ENCODE data around the gene SLC22A25.
"Not testable (repeated sequence)": the region's sequence is repeated elsewhere in the genome, so short reads cannot be mapped to it uniquely, and the experiment has no call there.

SLC22A25 gene

GRCh38 chr11:63243533-63243932 lies at the start of gene SLC22A25:
SLC22A25 (minus strand) TSS chr11:63243599; CDS start chr11:63229652, 13,947 bp downstream.
- DNase-seq: no peak
- in situ Hi-C loops (cut with HindIII; ENCODE audit: low pct_ligation_motif_present, low pct_unique_long_range_greater_than_20kb, low sequenced_read_pairs): no loop called here

GRCh38 chr11:63290285-63290684 lies 46.9 kb upstream of the SLC22A25 start:
- DNase-seq: no peak
- in situ Hi-C loops (cut with HindIII; ENCODE audit: low pct_ligation_motif_present, low pct_unique_long_range_greater_than_20kb, low sequenced_read_pairs): no loop called here

GRCh38 chr11:63289658-63290057 lies 46.3 kb upstream of the SLC22A25 start:
- DNase-seq: no peak
- in situ Hi-C loops (cut with HindIII; ENCODE audit: low pct_ligation_motif_present, low pct_unique_long_range_greater_than_20kb, low sequenced_read_pairs): no loop called here

- no peak for DNase-seq
- in situ Hi-C loops (cut with HindIII; ENCODE audit: low pct_ligation_motif_present, low pct_unique_long_range_greater_than_20kb, low sequenced_read_pairs): no loop called here
Observed at GRCh38 chr11:63282579-63282978, 39.2 kb upstream of the SLC22A25 start.

GRCh38 chr11:63280920-63281319 lies 37.5 kb upstream of the SLC22A25 start:
- in situ Hi-C loops (cut with HindIII; ENCODE audit: low pct_ligation_motif_present, low pct_unique_long_range_greater_than_20kb, low sequenced_read_pairs): no loop called here
- DNase-seq: no peak

- DNase-seq: no peak
- in situ Hi-C loops (cut with HindIII; ENCODE audit: low pct_ligation_motif_present, low pct_unique_long_range_greater_than_20kb, low sequenced_read_pairs): no loop called here
Observed at GRCh38 chr11:63277345-63277943, 34.0 kb upstream of the SLC22A25 start.

- peak; percentile 6 for DNase-seq
- in situ Hi-C loops (cut with HindIII; ENCODE audit: low pct_ligation_motif_present, low pct_unique_long_range_greater_than_20kb, low sequenced_read_pairs): no loop called here
Observed at GRCh38 chr11:63274776-63275175, 31.4 kb upstream of the SLC22A25 start.

GRCh38 chr11:63273685-63274084 lies 30.3 kb upstream of the SLC22A25 start:
- no peak for DNase-seq
- in situ Hi-C loops (cut with HindIII; ENCODE audit: low pct_ligation_motif_present, low pct_unique_long_range_greater_than_20kb, low sequenced_read_pairs): no loop called here

- in situ Hi-C loops (cut with HindIII; ENCODE audit: low pct_ligation_motif_present, low pct_unique_long_range_greater_than_20kb, low sequenced_read_pairs): no loop called here
- DNase-seq: no peak
Observed at GRCh38 chr11:63262547-63262946, 19.1 kb upstream of the SLC22A25 start.

- in situ Hi-C loops (cut with HindIII; ENCODE audit: low pct_ligation_motif_present, low pct_unique_long_range_greater_than_20kb, low sequenced_read_pairs): no loop called here
- no peak for DNase-seq
Observed at GRCh38 chr11:63251312-63251711, 7.9 kb upstream of the SLC22A25 start.

GRCh38 chr11:63250162-63251050 lies 7.0 kb upstream of the SLC22A25 start:
- no peak for DNase-seq
- in situ Hi-C loops (cut with HindIII; ENCODE audit: low pct_ligation_motif_present, low pct_unique_long_range_greater_than_20kb, low sequenced_read_pairs): no loop called here

GRCh38 chr11:63248966-63249365 lies 5.6 kb upstream of the SLC22A25 start:
- in situ Hi-C loops (cut with HindIII; ENCODE audit: low pct_ligation_motif_present, low pct_unique_long_range_greater_than_20kb, low sequenced_read_pairs): no loop called here
- DNase-seq: no peak

GRCh38 chr11:63247237-63248002 lies 4.0 kb upstream of the SLC22A25 start:
- in situ Hi-C loops (cut with HindIII; ENCODE audit: low pct_ligation_motif_present, low pct_unique_long_range_greater_than_20kb, low sequenced_read_pairs); DNase-seq: not testable (repeated sequence)

- in situ Hi-C loops (cut with HindIII; ENCODE audit: low pct_ligation_motif_present, low pct_unique_long_range_greater_than_20kb, low sequenced_read_pairs): no loop called here
- DNase-seq: no peak
Observed at GRCh38 chr11:63246045-63246444, 2.6 kb upstream of the SLC22A25 start.

GRCh38 chr11:63244862-63245261 lies 1.5 kb upstream of the SLC22A25 start:
- in situ Hi-C loops (cut with HindIII; ENCODE audit: low pct_ligation_motif_present, low pct_unique_long_range_greater_than_20kb, low sequenced_read_pairs): no loop called here
- no peak for DNase-seq

- DNase-seq: no peak
- in situ Hi-C loops (cut with HindIII; ENCODE audit: low pct_ligation_motif_present, low pct_unique_long_range_greater_than_20kb, low sequenced_read_pairs): no loop called here
Observed at GRCh38 chr11:63242089-63242781, 1.2 kb downstream of the SLC22A25 start.

- no peak for DNase-seq
- in situ Hi-C loops (cut with HindIII; ENCODE audit: low pct_ligation_motif_present, low pct_unique_long_range_greater_than_20kb, low sequenced_read_pairs): no loop called here
Observed at GRCh38 chr11:63240791-63241379, 2.5 kb downstream of the SLC22A25 start.

GRCh38 chr11:63240098-63240497 lies 3.3 kb downstream of the SLC22A25 start:
- no peak for DNase-seq
- in situ Hi-C loops (cut with HindIII; ENCODE audit: low pct_ligation_motif_present, low pct_unique_long_range_greater_than_20kb, low sequenced_read_pairs): no loop called here

Data from ACHN (cell line).